Endodermal cell (in vitro differentiated cells): ENCODE results near the gene CDC25B. TPM values are rescaled to one million over a fixed set of nuclear protein-coding genes. Genes with fewer than 3 reads are reported as not detected.

ENCODE experiments used
- DNase-seq: peaks from one replicate; pipeline ENCODE4 v3.0.0-alpha.2; 2017
- H3K27ac ChIP-seq: 2 replicates; pipeline ENCODE4 v1.5.1; 2013; ENCODE audit warnings: mild to moderate bottlenecking, low read depth, low read length, moderate library complexity
- H3K27me3 ChIP-seq: 2 replicates; pipeline ENCODE4 v1.6.1; 2013; ENCODE audit warnings: mild to moderate bottlenecking, low read length, moderate library complexity; ENCODE audit not compliant: insufficient read depth, control insufficient read depth, poor library complexity, severe bottlenecking
- H3K36me3 ChIP-seq: 2 replicates; pipeline ENCODE4 v1.7.0; 2013; ENCODE audit warnings: mild to moderate bottlenecking, low read length, moderate library complexity; ENCODE audit not compliant: control insufficient read depth, insufficient read depth
- H3K4me1 ChIP-seq: one replicate; pipeline ENCODE4 v1.7.0; 2013; ENCODE audit warnings: low read length; ENCODE audit not compliant: control insufficient read depth, insufficient read depth
- H3K4me3 ChIP-seq: 2 replicates; pipeline ENCODE4 v1.5.1; 2013; ENCODE audit warnings: mild to moderate bottlenecking, low read length, moderate library complexity
- H3K9ac ChIP-seq: 2 replicates; pipeline ENCODE4 v1.6.1; 2013; ENCODE audit warnings: mild to moderate bottlenecking, low read length, moderate library complexity; ENCODE audit not compliant: poor library complexity, severe bottlenecking; ENCODE audit errors: extremely low read depth
- H3K9me3 ChIP-seq: 2 replicates; pipeline ENCODE4 v1.6.1; 2013; ENCODE audit warnings: mild to moderate bottlenecking, low read length, moderate library complexity; ENCODE audit not compliant: control insufficient read depth
- H3K27ac Mint-ChIP-seq: 2 replicates; pipeline ENCODE4 v1.8.0; 2020; ENCODE audit warnings: mixed read lengths
- H3K27me3 Mint-ChIP-seq: 2 replicates; pipeline ENCODE4 v1.8.0; 2021; ENCODE audit warnings: mild to moderate bottlenecking, mixed read lengths; ENCODE audit not compliant: insufficient read depth
- H3K36me3 Mint-ChIP-seq: 2 replicates; pipeline ENCODE4 v1.8.0; 2020; ENCODE audit warnings: low read depth, mixed read lengths
- H3K4me1 Mint-ChIP-seq: 2 replicates; pipeline ENCODE4 v1.8.0; 2020; ENCODE audit warnings: mixed read lengths
- H3K4me3 Mint-ChIP-seq: 2 replicates; pipeline ENCODE4 v1.8.0; 2020; ENCODE audit warnings: mild to moderate bottlenecking, moderate library complexity, mixed read lengths
- H3K9me3 Mint-ChIP-seq: 2 replicates; pipeline ENCODE4 v1.8.0; 2020; ENCODE audit warnings: mild to moderate bottlenecking, mixed read lengths
- WGBS, 2 experiments: methylation state at CpG; one replicate each; pipeline versions ENCODE4 v1.1.5 to v1.1.7; 2013; ENCODE audit warnings: missing lambda C conversion rate in 2 of 2, mixed read lengths in 1 of 2; ENCODE audit not compliant: insufficient coverage in 1 of 2, insufficient read length in 1 of 2; 5-methylcytosine and 5-hydroxymethylcytosine counted together
- total RNA-seq, 2 donors: library from RNA; stranded (reverse); fragmentation: NEBNext Ultra II Directional in 1 of 2; extraction: Animal tissue kit (Norgen Biotek cat#: 25700) in 1 of 2; gene quantifications; 2 replicates in 1 of 2; 3 replicates in 1 of 2; pipeline ENCODE4 v1.2.1, GENCODE V29; 2021
- TF ChIP-seq, protein P1 (sequence below): fragments of 200-600 bp; sonication (generic); conservative IDR thresholded peaks from 2 replicates; pipeline ENCODE4 v1.5.0; 2021; ENCODE audit warnings: antibody characterized with exemption, mild to moderate bottlenecking

Gene CDC25B
- total RNA-seq, 2 donors from 2014 or later: 25.7 to 33.6 TPM

DNA sequence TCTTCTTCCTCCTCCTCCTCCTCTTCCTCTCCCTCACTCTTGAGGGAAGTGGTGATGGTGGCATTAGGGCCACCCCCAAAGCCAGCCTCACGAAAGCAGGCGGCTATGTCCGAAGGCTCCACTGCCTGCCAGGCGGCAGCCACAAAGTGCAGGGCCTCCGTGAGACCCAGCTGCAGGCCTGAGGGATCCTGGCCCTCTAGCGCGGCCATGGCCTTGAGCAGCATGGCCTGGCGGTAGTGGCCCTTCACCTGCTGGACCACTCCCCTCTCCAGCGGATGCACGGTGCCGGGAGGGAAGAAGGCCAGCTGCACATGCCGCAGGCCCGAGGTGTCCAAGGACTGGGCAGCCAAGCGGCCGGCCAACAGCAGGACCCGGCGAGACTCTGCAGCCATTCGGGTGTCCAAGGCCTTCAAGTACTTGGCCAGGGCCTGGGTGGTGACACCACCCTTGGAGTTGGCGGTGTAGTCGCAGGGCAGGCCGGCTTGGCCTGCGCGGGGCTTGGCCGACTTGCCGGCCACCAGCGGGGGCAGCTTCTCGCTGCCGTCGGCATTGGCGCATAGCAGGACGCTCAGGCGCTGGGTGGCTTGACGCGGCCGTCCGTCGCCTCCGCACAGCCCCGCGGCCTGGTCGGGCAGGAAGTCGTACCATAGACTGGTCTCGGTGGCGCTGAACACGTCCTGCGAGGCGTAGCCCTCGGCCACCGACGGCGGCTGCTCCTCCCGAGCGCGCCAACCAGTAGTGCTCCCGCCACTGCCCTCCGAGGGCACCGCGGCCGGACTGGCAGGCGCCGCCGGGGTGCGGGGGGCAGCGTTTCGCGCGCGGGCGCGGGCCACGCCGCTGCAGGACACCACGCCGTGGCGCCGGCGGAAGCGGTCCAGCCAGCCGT lies 10.6 kb upstream of the CDC25B start:
- DNase-seq: peak; percentile 71
- TF ChIP-seq, protein P1, sequence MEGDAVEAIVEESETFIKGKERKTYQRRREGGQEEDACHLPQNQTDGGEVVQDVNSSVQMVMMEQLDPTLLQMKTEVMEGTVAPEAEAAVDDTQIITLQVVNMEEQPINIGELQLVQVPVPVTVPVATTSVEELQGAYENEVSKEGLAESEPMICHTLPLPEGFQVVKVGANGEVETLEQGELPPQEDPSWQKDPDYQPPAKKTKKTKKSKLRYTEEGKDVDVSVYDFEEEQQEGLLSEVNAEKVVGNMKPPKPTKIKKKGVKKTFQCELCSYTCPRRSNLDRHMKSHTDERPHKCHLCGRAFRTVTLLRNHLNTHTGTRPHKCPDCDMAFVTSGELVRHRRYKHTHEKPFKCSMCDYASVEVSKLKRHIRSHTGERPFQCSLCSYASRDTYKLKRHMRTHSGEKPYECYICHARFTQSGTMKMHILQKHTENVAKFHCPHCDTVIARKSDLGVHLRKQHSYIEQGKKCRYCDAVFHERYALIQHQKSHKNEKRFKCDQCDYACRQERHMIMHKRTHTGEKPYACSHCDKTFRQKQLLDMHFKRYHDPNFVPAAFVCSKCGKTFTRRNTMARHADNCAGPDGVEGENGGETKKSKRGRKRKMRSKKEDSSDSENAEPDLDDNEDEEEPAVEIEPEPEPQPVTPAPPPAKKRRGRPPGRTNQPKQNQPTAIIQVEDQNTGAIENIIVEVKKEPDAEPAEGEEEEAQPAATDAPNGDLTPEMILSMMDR: no peak
- Histone ChIP-seq H3K9me3 (no peaks in the 10 kb centered on the region), H3K36me3 (peaks cover 11% of the 10 kb centered on the region), H3K4me3 (peak overlapping the region; percentile 78), H3K27ac (no peak overlapping the region), H3K4me1 (no peaks in the 10 kb centered on the region), H3K27me3 (peaks cover 15% of the 10 kb centered on the region), H3K9ac (peak overlapping the region; percentile 34)
- Mint-ChIP-seq H3K27me3 (peaks cover 32% of the 10 kb centered on the region), H3K4me1 (peaks cover 2% of the 10 kb centered on the region), H3K27ac (no peak overlapping the region), H3K36me3 (peaks cover 5% of the 10 kb centered on the region), H3K9me3 (no peaks in the 10 kb centered on the region), H3K4me3 (peak overlapping the region; percentile 73)
- 74 to 88% methylated on average over 53 to 79 of the region's 79 CpGs for WGBS, 2 experiments

DNA sequence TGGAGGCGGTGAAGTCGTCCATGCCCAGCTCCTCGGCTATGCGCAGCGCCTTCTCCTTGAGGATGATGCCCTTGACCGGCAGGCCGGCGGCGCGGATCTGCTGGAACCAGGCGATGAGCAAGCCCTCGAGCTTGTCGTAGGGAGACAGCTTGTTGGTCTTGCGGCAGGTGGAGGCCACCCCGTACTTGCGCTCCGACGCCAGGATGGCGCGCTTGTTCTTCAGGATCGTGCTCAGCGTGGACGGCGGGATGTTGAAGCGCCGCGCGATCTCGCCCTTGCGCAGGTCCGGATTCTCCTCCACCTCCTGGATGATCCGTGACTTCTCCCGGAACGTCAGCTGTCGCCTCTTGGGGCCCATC lies 10.0 kb upstream of the CDC25B start:
- 6 to 15% methylated on average over 21 to 35 of the region's 35 CpGs for WGBS, 2 experiments
- H3K36me3 ChIP-seq: peaks cover 11% of the 10 kb centered on the region
- no peak overlapping the region for H3K27ac ChIP-seq
- H3K9me3 ChIP-seq: no peaks in the 10 kb centered on the region
- TF ChIP-seq, protein P1: no peak
- H3K9ac ChIP-seq: peak overlapping the region; percentile 34
- peaks cover 10% of the 10 kb centered on the region for H3K27me3 ChIP-seq
- H3K4me1 Mint-ChIP-seq: no peaks in the 10 kb centered on the region
- no peaks in the 10 kb centered on the region for H3K4me1 ChIP-seq
- H3K27me3 Mint-ChIP-seq: peaks cover 32% of the 10 kb centered on the region
- H3K4me3 ChIP-seq: peak overlapping the region; percentile 78
- peaks cover 5% of the 10 kb centered on the region for H3K36me3 Mint-ChIP-seq
- H3K27ac Mint-ChIP-seq: no peak overlapping the region
- DNase-seq: peak; percentile 76
- no peaks in the 10 kb centered on the region for H3K9me3 Mint-ChIP-seq
- peak overlapping the region; percentile 73 for H3K4me3 Mint-ChIP-seq

- Histone ChIP-seq H3K4me1 (no peaks in the 10 kb centered on the region), H3K9me3 (no peaks in the 10 kb centered on the region), H3K27me3 (peaks cover 10% of the 10 kb centered on the region), H3K9ac (peak within 1 kb of the TSS; percentile 34), H3K36me3 (peaks cover 11% of the 10 kb centered on the region), H3K4me3 (peak within 1 kb of the TSS; percentile 78), H3K27ac (no peak within 1 kb of the TSS)
- 4 to 42% methylated on average over 5 to 64 of the region's 70 CpGs for WGBS, 2 experiments
- peaks cover 36% of the 10 kb centered on the region for H3K27me3 Mint-ChIP-seq
- no peaks in the 10 kb centered on the region for H3K9me3 Mint-ChIP-seq
- H3K4me3 Mint-ChIP-seq: peak within 1 kb of the TSS; percentile 73
- no peaks in the 10 kb centered on the region for H3K4me1 Mint-ChIP-seq
- DNase-seq: peak; percentile 96
- peaks cover 5% of the 10 kb centered on the region for H3K36me3 Mint-ChIP-seq
- no peak within 1 kb of the TSS for H3K27ac Mint-ChIP-seq
- TF ChIP-seq, protein P1: peak; percentile 94
Observed at GRCh38 chr20:3786665-3787323, 9.3 kb upstream of the CDC25B start, which contains the start of gene CENPB. Gene CENPB (minus strand): TSS chr20:3786740. CDS start chr20:3786483, 257 bp downstream.
